IPS-18a (cell line): ENCODE results near the gene LBHD2.

Experiments used
- H3K27ac ChIP-seq: one replicate; pipeline ENCODE4 v1.5.1; 2013; ENCODE audit warnings: low read length
- H3K27me3 ChIP-seq: one replicate; pipeline ENCODE4 v1.6.1; 2013; ENCODE audit warnings: mild to moderate bottlenecking, low read length; ENCODE audit not compliant: control insufficient read depth, insufficient read depth
- H3K36me3 ChIP-seq: one replicate; pipeline ENCODE4 v1.6.1; 2013; ENCODE audit warnings: low read depth, low read length; ENCODE audit not compliant: control insufficient read depth
- H3K4me1 ChIP-seq: one replicate; pipeline ENCODE4 v1.6.1; 2013; ENCODE audit warnings: low read depth, low read length; ENCODE audit not compliant: control insufficient read depth
- H3K4me3 ChIP-seq: one replicate; pipeline ENCODE4 v1.5.1; 2013; ENCODE audit warnings: low read length
- H3K9ac ChIP-seq: one replicate; pipeline ENCODE4 v1.6.1; 2013; ENCODE audit warnings: mild to moderate bottlenecking, low read length, moderate library complexity
- H3K9me3 ChIP-seq: one replicate; pipeline ENCODE4 v1.6.1; 2013; ENCODE audit warnings: low read depth, low read length; ENCODE audit not compliant: control insufficient read depth

The LBHD2 gene

DNA sequence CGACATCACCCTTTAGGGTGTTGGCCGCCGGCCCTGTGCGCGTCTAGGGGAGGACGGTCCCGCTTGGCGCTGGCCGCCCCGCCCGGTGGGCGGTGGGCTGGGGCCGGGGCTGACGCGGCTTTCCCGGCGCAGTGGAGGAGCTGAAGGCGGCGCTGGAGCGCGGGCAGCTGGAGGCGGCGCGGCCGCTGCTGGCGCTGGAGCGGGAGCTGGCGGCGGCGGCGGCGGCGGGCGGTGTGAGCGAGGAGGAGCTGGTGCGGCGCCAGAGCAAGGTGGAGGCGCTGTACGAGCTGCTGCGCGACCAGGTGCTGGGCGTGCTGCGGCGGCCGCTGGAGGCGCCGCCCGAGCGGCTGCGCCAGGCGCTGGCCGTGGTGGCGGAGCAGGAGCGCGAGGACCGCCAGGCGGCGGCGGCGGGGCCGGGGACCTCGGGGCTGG is 42.9 kb downstream of the LBHD2 start:
- Histone ChIP-seq H3K4me1 (peaks cover 6% of the 10 kb centered on the region), H3K27ac (no peak overlapping the region)

DNA sequence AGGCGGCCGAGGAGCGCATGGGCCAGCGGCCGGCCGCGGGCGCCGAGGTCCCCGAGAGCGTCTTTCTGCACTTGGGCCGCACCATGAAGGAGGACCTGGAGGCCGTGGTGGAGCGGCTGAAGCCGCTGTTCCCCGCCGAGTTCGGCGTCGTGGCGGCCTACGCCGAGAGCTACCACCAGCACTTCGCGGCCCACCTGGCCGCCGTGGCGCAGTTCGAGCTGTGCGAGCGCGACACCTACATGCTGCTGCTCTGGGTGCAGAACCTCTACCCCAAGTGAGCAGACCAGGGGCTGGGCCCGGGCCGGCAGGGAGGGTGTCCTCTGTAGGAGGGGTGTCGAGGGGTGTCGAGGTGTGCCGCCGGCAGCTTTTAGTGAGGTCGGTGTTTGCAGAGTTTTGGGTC is 43.3 kb downstream of the LBHD2 start:
- Histone ChIP-seq H3K27ac (no peak overlapping the region), H3K4me3 (no peak overlapping the region), H3K9me3 (no peaks in the 10 kb centered on the region), H3K9ac (no peak overlapping the region), H3K36me3 (no peaks in the 10 kb centered on the region), H3K27me3 (peaks cover 45% of the 10 kb centered on the region), H3K4me1 (peaks cover 4% of the 10 kb centered on the region)

More for the DNA sequence above, 42.9 kb downstream of the LBHD2 start:
- no peaks in the 10 kb centered on the region for H3K9me3 ChIP-seq
- H3K36me3 ChIP-seq, result no peaks in the 10 kb centered on the region
- peaks cover 46% of the 10 kb centered on the region for H3K27me3 ChIP-seq
- no peak overlapping the region for H3K9ac ChIP-seq
- H3K4me3 ChIP-seq, result no peak overlapping the region

DNA sequence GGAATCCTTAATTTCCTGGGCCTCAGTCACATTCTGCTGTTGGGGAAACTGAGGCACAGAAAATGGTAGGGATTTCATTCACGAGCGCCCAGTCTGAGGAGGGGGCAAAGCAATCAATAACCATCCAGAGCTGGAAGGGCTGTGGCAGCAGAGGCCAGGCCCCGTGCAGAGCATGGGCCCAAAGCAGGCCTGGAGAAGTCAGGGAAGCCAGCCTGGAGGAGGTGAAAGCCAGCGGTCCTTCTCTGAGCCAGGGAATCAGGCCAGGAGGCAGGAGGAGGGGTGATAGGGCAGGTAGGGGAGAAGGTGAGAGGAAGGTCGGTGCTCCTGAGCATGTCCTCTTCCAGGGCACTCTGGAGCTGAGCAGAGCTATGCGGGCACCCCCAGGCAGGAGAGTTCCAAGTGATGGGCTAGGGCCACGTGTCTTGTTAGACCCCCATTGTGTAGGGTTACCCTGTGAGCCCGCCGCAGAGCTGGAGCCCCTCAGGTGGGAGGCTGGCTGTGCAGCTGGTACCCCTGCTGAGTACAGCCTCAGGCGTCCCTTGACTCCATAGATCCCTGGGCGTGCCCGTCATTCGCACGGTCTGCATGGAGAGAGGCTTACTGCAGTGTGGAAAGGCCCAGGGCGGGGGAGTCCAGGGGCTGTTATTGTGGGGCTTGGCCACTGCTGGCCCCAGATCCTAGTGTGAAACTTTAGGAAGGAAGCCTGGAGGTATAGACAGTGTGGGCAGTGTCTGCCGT is 44.0 kb downstream of the LBHD2 start:
- Histone ChIP-seq H3K4me1 (no peaks in the 10 kb centered on the region), H3K4me3 (no peak overlapping the region), H3K9ac (no peak overlapping the region), H3K27ac (no peak overlapping the region), H3K9me3 (no peaks in the 10 kb centered on the region), H3K27me3 (peaks cover 40% of the 10 kb centered on the region), H3K36me3 (peaks cover 4% of the 10 kb centered on the region)

DNA sequence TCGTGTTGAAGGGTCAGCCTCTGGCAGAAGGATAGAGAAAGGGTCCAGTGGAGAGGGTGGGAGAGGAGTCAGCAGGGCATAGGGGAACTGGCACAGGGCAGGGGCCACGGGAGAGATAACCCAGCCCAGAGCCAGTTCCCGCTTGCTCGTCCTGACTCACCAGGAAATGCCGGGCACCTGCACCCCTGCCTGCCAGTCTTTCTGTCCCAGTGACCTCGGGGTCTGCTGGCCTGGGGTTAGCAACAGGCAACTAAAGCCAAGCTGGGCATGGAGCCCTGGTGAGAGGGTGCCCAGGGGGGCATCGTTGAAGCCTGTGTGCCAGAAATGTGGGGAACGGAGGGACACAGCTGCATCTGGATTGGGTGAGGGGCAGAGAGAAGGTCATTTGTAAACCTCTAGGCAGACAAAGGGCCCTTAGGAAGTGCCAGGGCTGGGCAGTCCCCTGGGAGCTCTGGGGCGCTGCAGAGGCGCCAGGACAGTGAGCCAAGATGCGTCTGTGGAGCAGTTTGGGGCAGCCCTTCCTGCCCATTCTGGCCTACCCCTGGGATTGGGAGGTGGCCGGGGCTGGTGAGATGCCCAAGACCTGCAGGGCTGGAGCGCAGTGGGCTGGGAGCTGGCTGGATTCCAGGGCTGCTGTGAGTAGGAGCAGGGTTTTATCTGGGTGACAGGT is 44.8 kb downstream of the LBHD2 start:
- no peak overlapping the region for H3K27ac ChIP-seq
- no peaks in the 10 kb centered on the region for H3K9me3 ChIP-seq

DNA sequence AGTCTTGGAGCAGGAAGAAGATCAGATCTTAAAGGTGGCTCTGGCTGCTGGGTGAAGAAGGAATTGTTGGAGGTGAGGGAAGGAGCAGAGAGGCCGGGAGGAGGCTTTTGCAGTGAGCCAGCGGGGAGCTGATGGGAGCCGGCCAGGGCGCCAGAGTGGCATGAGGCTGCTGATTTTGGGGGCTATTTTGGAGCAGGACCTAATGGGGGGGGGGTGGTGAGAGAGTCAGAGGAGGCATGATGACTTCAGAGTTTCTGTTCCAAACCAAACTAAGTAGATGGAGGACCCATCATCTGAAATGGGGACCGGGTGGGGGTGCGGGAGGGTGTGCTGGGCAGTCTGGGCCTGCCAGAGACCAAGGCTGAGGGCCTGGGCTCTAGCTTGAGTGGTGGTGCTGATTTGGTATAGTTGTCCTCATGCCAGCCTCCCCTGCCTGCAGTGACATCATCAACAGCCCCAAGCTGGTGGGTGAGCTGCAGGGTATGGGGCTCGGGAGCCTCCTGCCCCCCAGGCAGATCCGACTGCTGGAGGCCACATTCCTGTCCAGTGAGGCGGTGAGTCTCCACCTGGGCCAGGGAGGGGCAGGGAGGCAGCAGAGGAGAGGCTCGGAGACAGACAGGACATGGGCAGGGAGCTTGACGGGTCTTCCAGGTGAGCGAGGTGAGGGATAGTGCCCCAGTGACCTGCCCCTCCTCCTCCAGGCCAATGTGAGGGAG is 45.4 kb downstream of the LBHD2 start:
- Histone ChIP-seq H3K9me3 (no peaks in the 10 kb centered on the region), H3K4me3 (no peak overlapping the region), H3K27ac (no peak overlapping the region), H3K4me1 (no peaks in the 10 kb centered on the region), H3K27me3 (peaks cover 33% of the 10 kb centered on the region), H3K36me3 (peaks cover 4% of the 10 kb centered on the region), H3K9ac (no peak overlapping the region)

More for the DNA sequence above, 44.8 kb downstream of the LBHD2 start:
- Histone ChIP-seq H3K4me1 (no peaks in the 10 kb centered on the region), H3K36me3 (peaks cover 4% of the 10 kb centered on the region), H3K4me3 (no peak overlapping the region), H3K9ac (no peak overlapping the region), H3K27me3 (peaks cover 37% of the 10 kb centered on the region)

DNA sequence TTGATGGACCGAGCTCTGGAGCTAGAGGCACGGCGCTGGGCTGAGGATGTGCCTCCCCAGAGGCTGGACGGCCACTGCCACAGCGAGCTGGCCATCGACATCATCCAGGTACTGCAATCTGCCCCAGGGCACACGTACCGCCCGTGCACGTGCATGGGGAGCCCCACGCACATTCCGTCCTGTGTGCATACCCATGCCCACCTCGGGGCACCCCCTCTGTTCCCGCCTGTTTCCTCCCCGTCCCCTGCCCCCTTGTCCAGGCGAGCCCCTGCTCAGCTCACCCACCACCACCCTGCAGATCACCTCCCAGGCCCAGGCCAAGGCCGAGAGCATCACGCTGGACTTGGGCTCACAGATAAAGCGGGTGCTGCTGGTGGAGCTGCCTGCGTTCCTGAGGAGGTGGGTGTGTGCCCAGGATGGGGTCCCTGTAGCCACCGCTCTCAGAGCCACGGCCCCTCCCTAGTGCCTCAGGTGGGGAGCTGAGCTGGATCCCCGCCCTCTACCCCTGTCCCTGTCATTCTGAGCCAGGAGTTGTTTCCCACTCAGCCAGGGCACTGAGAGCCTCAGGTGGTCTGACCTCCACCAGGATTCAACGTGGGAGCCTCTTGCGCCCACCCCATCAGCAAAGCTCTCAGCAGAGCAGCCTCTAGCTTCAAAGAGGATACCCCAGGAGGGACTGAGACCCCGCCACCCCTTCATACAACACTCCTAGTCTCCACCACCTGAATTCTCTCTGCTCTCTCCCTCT is 46.2 kb downstream of the LBHD2 start:
- no peak overlapping the region for H3K27ac ChIP-seq
- H3K9ac ChIP-seq, result no peak overlapping the region
- H3K9me3 ChIP-seq, result no peaks in the 10 kb centered on the region
- H3K4me1 ChIP-seq, result no peaks in the 10 kb centered on the region
- H3K36me3 ChIP-seq, result peaks cover 4% of the 10 kb centered on the region
- peaks cover 25% of the 10 kb centered on the region for H3K27me3 ChIP-seq
- H3K4me3 ChIP-seq, result no peak overlapping the region

DNA sequence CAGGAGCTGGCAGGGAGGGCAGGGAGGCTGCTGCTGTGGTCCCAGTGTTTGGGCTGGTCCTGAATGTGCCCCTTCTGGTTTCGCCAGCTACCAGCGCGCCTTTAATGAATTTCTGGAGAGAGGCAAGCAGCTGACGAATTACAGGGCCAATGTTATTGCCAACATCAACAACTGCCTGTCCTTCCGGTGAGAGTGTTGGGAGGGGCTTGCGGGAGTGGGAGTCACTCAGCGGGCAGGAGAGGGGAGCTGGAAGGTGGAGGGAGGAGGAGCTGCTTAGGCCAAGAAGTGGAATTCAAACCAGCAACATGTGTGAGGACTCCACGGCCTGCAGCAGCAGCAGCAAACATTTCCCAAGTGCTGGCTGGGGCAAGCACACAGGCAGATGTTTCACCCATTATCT is 47.0 kb downstream of the LBHD2 start:
- Histone ChIP-seq H3K27me3 (peaks cover 18% of the 10 kb centered on the region), H3K27ac (no peak overlapping the region), H3K9ac (no peak overlapping the region), H3K4me1 (no peaks in the 10 kb centered on the region), H3K36me3 (peaks cover 4% of the 10 kb centered on the region), H3K9me3 (no peaks in the 10 kb centered on the region), H3K4me3 (no peak overlapping the region)

DNA sequence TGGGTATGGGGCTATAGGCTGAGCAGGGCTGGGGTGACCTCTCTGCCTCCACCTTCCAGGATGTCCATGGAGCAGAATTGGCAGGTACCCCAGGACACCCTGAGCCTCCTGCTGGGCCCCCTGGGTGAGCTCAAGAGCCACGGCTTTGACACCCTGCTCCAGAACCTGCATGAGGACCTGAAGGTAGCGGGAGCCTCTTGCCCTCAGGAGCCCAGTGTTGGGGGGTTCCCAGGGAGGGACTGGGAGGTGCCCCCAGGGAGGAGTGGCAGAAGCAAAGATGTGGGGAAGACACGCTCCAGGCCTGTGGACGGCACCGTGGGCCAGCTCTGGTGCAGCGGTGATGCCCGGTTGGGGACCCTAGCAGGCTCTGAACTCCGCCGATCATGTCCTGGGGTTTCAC is 47.6 kb downstream of the LBHD2 start:
- H3K9me3 ChIP-seq, result no peaks in the 10 kb centered on the region
- H3K9ac ChIP-seq, result no peak overlapping the region
- H3K27ac ChIP-seq, result no peak overlapping the region
- peaks cover under 1% of the 10 kb centered on the region for H3K4me1 ChIP-seq
- peaks cover 11% of the 10 kb centered on the region for H3K27me3 ChIP-seq
- peaks cover 4% of the 10 kb centered on the region for H3K36me3 ChIP-seq
- H3K4me3 ChIP-seq, result no peak overlapping the region

DNA sequence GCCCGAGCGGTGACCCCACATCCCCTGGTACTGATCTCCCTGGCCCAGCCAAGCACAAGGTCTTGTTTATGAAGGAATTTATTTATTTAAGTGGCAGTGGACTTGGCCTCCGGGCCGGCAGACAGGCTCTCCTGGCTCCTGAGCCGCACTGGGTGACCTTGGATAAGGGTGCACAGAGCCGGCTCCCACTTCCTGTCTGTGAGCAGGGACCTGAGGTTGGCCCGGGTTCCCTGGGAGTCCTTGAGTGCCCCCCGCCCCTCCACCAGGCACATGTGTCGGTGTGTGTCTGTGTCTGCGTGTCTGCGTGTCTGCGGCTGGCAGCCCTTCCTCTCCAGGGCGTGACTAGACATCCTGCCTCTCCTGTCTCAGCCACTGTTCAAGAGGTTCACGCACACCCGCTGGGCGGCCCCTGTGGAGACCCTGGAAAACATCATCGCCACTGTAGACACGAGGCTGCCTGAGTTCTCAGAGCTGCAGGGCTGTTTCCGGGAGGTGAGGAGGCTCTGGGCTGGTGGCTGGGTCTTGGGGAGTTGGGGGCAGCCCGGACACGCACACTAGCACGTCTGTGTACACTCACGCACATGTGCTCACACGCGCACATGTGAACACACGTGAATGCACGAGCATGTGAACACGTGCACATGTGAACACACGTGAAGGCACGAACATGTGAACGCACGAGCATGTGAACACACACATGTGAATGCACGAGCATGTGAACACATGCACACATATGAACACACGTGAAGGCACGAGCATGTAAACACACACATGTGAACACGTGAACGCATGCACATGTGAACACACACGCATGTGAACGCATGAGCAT is 48.6 kb downstream of the LBHD2 start:
- H3K9me3 ChIP-seq, result no peaks in the 10 kb centered on the region
- peaks cover 4% of the 10 kb centered on the region for H3K4me1 ChIP-seq
- peaks cover 6% of the 10 kb centered on the region for H3K27me3 ChIP-seq
- no peak overlapping the region for H3K9ac ChIP-seq
- H3K36me3 ChIP-seq, result peaks cover 4% of the 10 kb centered on the region
- no peak overlapping the region for H3K4me3 ChIP-seq
- H3K27ac ChIP-seq, result no peak overlapping the region

DNA sequence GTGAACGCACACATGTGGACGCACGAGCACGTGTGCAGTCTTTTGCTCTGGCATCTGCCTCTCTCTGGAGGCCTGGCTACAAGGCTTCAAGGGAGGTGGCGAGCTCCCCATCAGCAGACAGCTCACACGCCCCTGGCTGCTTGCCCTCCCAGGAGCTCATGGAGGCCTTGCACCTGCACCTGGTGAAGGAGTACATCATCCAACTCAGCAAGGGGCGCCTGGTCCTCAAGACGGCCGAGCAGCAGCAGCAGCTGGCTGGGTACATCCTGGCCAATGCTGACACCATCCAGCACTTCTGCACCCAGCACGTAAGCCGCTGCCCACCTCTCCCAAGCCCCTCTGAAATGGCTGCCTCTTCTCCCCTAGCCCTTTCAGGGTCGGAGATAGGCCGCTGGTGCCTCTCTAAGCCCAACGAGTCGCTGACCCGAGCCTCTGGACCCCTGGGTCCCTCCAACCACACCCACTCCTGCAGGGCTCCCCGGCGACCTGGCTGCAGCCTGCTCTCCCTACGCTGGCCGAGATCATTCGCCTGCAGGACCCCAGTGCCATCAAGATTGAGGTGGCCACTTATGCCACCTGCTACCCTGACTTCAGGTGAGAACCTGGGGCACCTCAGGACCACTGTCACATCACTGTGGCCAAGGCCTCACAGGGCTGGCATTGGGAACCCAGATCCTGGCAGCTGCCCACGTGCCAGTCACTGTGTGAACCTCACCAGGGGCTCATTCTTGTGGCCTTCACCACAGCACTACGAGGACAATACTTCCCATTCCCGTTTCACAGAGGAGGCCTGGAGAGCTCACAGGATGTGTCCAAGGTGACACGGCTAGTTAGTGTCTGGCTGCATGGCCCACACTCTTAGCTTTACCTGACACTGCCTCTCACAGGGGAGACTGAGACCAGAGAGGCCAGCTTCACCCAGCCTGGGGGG is 49.5 kb downstream of the LBHD2 start:
- no peaks in the 10 kb centered on the region for H3K9me3 ChIP-seq
- no peak overlapping the region for H3K27ac ChIP-seq
- H3K4me1 ChIP-seq, result peaks cover 4% of the 10 kb centered on the region
- H3K27me3 ChIP-seq, result no peaks in the 10 kb centered on the region
- H3K36me3 ChIP-seq, result peaks cover 4% of the 10 kb centered on the region
- H3K9ac ChIP-seq, result no peak overlapping the region
- H3K4me3 ChIP-seq, result no peak overlapping the region
